NCI-H2029 (cell line): ENCODE measurements around the gene BEX3.

Experiments used
- DNase-seq: peaks from one replicate; lab custom pipeline; 2025; lab: John Stamatoyannopoulos, UW

The BEX3 gene

GRCh38 chrX:103423955-103424638 is 47.8 kb downstream of the BEX3 start:
- DNase-seq: no peak
